Ishikawa (cell line): Measurements from ENCODE around the gene TMEM30A.

Experiments used
- RAD21 ChIP-seq: IDR thresholded peaks from 2 replicates; pipeline ENCODE4 v1.6.1; 2012; ENCODE audit warnings: low read depth
- YY1 ChIP-seq: IDR thresholded peaks from 2 replicates; pipeline ENCODE4 v1.6.1; 2012; ENCODE audit warnings: low read depth
- TF ChIP-seq, protein P1 (sequence below): IDR thresholded peaks from 2 replicates; pipeline ENCODE4 v1.6.1; 2012

DNA sequence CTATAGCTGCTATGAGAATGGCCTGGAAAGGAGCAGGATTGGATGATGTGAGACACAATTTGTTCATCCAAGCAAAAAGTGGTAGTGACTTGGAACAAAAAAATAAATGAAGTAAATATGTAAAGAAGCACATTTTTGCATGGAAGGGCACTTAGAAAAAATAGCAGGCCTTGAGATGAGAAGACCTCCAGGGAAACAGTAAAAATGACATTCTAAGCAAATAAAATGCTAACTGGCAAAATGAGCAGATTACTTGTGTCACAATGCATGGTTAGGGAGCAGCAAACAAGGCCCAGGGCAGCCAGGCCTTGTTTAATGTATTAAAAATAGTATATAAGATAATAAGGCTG is 21.2 kb downstream of the TMEM30A start:
- TF ChIP-seq RAD21, result no peak
- TF ChIP-seq, protein P1, sequence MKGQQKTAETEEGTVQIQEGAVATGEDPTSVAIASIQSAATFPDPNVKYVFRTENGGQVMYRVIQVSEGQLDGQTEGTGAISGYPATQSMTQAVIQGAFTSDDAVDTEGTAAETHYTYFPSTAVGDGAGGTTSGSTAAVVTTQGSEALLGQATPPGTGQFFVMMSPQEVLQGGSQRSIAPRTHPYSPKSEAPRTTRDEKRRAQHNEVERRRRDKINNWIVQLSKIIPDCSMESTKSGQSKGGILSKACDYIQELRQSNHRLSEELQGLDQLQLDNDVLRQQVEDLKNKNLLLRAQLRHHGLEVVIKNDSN, result no peak
- TF ChIP-seq YY1, result no peak
